ENCODE results near the gene ERBB2.

Gene ERBB2

DNA sequence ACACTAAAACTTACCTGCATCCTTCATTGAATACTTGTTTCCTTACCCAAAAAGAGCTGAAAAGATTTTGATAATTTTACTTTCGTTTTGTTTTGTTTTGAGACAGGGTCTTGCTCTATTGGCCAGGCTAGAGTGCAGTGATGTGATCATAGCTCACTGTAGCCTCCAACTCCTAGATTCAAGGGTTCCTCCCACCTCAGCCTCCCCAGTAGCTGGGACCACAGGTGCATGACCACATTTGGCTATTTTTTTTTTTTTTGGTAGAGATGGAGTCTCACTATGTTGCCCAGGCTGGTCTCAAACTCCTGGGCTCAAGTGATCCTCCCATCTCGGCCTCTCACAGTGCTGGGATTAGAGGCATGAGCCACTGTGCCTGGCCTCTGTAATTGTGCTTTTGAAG lies 44.8 kb upstream of the ERBB2 start:
- DNase-seq (ENCODE audit: low read depth): no peak
- H3K4me3 ChIP-seq (ENCODE audit: low read length): no peak overlapping the region
- TF ChIP-seq, protein P1, sequence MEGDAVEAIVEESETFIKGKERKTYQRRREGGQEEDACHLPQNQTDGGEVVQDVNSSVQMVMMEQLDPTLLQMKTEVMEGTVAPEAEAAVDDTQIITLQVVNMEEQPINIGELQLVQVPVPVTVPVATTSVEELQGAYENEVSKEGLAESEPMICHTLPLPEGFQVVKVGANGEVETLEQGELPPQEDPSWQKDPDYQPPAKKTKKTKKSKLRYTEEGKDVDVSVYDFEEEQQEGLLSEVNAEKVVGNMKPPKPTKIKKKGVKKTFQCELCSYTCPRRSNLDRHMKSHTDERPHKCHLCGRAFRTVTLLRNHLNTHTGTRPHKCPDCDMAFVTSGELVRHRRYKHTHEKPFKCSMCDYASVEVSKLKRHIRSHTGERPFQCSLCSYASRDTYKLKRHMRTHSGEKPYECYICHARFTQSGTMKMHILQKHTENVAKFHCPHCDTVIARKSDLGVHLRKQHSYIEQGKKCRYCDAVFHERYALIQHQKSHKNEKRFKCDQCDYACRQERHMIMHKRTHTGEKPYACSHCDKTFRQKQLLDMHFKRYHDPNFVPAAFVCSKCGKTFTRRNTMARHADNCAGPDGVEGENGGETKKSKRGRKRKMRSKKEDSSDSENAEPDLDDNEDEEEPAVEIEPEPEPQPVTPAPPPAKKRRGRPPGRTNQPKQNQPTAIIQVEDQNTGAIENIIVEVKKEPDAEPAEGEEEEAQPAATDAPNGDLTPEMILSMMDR (conservative IDR thresholded peaks at IDR 0.05; ENCODE audit: low read depth, low read length): no peak

DNA sequence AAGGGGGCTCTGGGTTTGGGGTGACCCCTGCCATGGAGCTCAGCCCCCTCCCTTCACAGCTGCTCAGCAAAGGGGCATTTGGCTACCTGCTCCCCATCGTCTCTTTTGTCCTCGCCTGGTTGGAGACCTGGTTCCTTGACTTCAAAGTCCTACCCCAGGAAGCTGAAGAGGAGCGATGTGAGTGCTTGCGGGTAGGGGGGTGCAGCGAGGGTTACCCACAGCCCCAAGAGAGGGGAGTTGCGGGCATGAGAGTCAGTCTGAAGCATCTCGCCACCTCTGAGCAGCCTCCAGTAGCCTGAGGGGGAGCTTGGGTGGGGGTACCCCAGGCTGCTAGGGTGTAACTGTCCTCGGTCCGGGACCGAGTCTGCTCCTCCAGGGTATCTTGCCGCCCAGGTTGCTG lies 41.5 kb upstream of the ERBB2 start:
- TF ChIP-seq, protein P1 (conservative IDR thresholded peaks at IDR 0.05; ENCODE audit: low read depth, low read length): no peak
- H3K4me3 ChIP-seq (ENCODE audit: low read length): no peak overlapping the region
- DNase-seq (ENCODE audit: low read depth): no peak

DNA sequence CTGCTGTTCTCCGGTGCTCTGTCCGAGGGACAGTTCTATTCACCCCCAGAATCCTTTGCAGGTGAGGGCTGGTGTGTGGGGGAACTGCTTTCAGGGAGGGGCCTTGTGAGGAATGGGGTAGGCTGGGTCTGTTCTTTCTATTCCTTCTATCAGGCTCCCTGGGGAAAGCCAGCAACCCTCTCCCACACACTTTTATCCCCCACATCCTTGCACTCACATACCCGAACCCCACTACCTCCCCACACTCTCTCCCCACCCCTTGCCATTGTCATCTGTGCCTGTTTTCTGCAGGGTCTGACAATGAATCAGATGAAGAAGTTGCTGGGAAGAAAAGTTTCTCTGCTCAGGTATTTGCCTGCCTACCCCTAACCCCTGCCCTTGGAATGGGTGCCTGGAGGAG lies 41.1 kb upstream of the ERBB2 start:
- TF ChIP-seq, protein P1 (conservative IDR thresholded peaks at IDR 0.05; ENCODE audit: low read depth, low read length): no peak
- no peak overlapping the region for H3K4me3 ChIP-seq (ENCODE audit: low read length)
- DNase-seq (ENCODE audit: low read depth): no peak

DNA sequence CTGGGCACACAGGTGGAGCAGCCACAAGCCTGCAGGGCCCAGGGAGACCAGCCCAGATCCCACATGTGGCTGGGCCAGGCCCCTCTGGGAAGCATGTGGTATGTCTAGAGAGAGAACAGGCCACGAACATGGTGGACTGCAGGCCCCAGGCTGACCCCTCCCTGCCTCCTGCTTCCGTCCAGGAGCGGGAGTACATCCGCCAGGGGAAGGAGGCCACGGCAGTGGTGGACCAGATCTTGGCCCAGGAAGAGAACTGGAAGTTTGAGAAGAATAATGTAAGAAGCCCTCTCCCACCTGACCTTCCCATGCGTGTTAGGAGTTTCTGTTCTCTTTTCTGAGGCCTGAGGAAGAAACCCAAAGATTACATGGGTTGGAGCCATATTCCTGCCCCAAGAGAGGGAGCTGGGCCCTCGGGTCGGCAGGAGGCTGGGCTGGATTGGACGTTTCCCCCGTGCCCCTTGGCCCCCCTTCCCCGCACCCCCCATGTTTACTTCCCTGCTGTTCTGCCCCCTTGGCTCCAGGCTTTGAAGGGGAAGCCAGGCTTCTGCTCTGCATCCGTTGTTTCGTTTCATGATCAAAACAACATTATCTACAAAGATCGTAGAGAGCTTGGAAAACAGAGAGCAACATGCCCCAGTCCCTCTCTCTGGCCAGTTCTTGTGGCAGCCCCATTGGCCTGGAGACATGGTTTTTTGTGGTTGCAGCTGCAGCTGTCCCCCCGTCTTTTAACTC lies 40.4 kb upstream of the ERBB2 start:
- no peak for DNase-seq (ENCODE audit: low read depth)
- H3K4me3 ChIP-seq (ENCODE audit: low read length): no peak overlapping the region
- TF ChIP-seq, protein P1 (conservative IDR thresholded peaks at IDR 0.05; ENCODE audit: low read depth, low read length): no peak

DNA sequence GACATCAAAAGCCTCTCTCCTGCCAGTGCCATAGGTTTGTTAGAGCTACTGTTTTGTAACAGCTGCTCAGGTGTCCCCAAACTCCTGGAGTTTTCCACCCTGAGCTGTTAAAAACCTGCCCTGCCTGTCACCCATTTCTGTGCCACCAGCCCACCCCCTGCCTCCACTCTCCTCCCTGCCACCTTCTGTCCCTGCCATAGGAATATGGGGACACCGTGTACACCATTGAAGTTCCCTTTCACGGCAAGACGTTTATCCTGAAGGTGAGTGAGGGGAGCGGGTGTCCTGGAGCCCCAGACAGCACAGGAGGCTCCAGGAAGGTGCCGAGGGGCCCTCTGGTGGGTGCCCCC lies 39.9 kb upstream of the ERBB2 start:
- H3K4me3 ChIP-seq (ENCODE audit: low read length): no peak overlapping the region
- no peak for DNase-seq (ENCODE audit: low read depth)
- TF ChIP-seq, protein P1 (conservative IDR thresholded peaks at IDR 0.05; ENCODE audit: low read depth, low read length): no peak

DNA sequence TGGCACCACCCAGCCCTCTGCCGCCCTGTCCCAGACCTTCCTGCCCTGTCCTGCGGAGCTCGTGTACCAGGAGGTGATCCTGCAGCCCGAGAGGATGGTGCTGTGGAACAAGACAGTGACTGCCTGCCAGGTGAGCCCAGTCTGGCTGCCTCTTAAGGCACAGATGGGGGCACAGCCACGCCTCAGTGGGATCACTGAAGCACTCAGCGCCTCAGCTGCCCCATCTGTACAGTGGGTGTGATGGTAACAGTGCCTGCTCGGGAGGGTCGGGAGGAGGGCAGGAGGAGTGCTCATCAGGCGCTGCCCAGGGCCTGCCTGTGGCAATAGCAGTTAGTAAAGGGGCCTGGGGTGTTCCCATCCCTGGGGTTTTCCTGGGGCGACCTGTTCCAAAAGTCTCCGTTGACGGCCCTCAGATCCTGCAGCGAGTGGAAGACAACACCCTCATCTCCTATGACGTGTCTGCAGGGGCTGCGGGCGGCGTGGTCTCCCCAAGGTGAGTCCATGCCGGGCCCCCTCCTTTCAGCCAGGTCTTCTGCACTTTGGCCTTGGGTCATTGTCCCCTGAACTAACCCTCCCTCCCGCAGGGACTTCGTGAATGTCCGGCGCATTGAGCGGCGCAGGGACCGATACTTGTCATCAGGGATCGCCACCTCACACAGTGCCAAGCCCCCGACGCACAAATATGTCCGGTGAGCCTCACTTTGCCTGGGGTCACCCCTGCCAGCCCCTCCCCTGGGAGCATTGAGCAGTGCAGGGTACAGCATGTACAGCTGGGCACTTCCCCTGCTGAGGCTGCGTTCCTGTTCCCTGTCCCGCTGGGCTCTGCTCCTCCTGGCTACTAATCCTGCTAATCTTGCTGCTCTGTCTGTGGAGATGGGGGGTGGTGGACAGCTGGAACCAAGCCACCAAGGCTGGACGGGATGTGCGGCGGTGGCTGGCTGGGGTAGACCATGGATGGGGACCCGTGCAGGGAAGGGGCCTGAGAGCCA lies 39.2 kb upstream of the ERBB2 start:
- no peak for DNase-seq (ENCODE audit: low read depth)
- no peak overlapping the region for H3K4me3 ChIP-seq (ENCODE audit: low read length)

More for the DNA sequence above, 39.2 kb upstream of the ERBB2 start:
- TF ChIP-seq, protein P1 (conservative IDR thresholded peaks at IDR 0.05; ENCODE audit: low read depth, low read length): no peak

Data from retinal pigment epithelial cell (primary cell).